ENCODE measurements around the gene ATP2A1. TPM values are rescaled to one million over a fixed set of nuclear protein-coding genes. Genes with fewer than 3 reads are reported as not detected.

ATP2A1 gene
- total RNA-seq, 2 donors from 2014 or later: 0.40 to 2.9 TPM

DNA sequence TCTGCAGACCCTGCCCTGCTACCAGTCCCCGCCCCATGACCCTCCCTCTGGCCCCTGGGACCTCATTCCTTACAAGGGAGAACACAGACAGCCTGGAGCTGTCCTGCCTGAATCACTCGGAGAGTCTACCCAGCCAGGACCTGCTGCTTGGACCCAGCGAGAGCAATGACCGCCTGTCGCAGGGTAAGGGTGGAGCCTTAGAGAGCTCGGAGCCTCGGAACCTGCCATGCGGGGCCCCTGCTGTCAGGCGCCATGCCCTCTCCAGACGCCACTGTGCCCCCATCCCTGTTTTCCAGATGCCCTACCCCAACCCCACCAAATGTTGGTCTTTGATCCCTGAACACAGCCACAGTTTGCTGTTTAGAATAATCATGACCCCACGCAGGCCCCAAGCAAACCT lies 9.1 kb upstream of the ATP2A1 start:
- no peaks in the 10 kb centered on the region for H3K9me3 ChIP-seq
- no peaks in the 10 kb centered on the region for H3K27me3 ChIP-seq
- H3K27ac ChIP-seq: no peak overlapping the region

DNA sequence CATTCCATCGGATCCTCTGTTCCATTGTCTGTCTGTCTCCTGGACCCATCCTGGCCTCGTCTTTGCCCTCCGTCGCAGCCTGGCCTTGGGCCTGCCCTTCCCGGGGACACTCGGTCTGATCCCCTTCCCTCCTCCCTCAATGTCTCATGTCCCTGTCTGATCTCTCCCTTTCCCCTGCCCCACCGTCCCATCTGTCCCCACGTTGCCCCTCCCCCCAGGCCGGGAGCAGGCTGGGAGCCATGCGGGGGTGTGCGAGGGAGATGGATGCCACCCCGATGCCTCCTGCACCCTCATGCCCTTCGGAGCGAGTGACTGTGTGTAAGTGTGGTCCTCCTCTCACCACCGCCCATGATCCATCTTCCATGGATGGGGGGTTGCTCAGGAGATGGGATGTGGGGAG lies 5.3 kb upstream of the ATP2A1 start:
- no peaks in the 10 kb centered on the region for H3K4me1 ChIP-seq
- H3K9ac ChIP-seq (ENCODE audit: low read depth in 2 of 2, low read length in 2 of 2): no peak overlapping the region
- DNase-seq: no peak
- TF ChIP-seq, protein P1, sequence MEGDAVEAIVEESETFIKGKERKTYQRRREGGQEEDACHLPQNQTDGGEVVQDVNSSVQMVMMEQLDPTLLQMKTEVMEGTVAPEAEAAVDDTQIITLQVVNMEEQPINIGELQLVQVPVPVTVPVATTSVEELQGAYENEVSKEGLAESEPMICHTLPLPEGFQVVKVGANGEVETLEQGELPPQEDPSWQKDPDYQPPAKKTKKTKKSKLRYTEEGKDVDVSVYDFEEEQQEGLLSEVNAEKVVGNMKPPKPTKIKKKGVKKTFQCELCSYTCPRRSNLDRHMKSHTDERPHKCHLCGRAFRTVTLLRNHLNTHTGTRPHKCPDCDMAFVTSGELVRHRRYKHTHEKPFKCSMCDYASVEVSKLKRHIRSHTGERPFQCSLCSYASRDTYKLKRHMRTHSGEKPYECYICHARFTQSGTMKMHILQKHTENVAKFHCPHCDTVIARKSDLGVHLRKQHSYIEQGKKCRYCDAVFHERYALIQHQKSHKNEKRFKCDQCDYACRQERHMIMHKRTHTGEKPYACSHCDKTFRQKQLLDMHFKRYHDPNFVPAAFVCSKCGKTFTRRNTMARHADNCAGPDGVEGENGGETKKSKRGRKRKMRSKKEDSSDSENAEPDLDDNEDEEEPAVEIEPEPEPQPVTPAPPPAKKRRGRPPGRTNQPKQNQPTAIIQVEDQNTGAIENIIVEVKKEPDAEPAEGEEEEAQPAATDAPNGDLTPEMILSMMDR (IDR thresholded peaks at IDR 0.05): no peak
- no peaks in the 10 kb centered on the region for H3K9me3 ChIP-seq
- H3K27ac ChIP-seq: no peak overlapping the region
- H3K36me3 ChIP-seq: peaks cover 11% of the 10 kb centered on the region
- intact Hi-C loops (cut with DNase I): loop anchor here (5.0 kb wide), 1 partner anchor 74 kb away; no protein-coding TSS in a partner anchor
- H3K27me3 ChIP-seq: no peaks in the 10 kb centered on the region
- H3K4me3 ChIP-seq: no peak overlapping the region

More for the DNA sequence above, 9.1 kb upstream of the ATP2A1 start:
- peaks cover 11% of the 10 kb centered on the region for H3K36me3 ChIP-seq
- TF ChIP-seq, protein P1 (IDR thresholded peaks at IDR 0.05): no peak
- no peak for DNase-seq
- intact Hi-C loops (cut with DNase I): no loop called here
- H3K9ac ChIP-seq (ENCODE audit: low read depth in 2 of 2, low read length in 2 of 2): no peak overlapping the region
- peaks cover 5% of the 10 kb centered on the region for H3K4me1 ChIP-seq
- no peak overlapping the region for H3K4me3 ChIP-seq

DNA sequence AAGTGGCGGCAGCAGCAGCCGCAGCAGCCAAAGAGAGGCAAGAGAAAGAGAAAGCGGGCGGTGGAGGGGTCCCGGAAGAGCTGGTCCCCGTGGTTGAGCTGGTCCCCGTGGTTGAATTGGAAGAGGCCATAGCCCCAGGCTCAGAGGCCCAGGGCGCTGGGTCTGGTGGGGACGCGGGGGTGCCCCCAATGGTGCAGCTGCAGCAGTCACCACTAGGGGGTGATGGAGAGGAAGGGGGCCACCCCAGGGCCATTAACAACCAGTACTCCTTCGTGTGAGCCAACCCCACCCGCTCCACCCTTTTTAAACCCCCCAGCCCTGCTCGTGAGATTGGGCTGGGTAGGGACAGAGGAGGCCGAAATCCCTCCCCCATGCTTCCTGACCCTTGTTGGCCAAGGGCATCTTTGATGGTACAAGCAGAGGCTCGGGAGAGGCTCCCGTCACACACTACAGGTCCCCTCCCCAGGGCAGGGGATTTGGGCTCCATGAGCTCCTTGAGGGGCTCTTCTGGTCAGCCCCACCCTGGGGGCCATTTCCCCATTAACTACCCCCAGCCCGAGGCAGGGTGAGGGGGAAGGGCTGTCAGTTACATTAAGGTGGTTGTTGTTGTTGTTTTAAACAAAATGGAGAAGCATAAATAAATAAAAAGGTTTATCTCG lies 4.6 kb upstream of the ATP2A1 start:
- Histone ChIP-seq H3K4me3 (no peak overlapping the region), H3K4me1 (no peaks in the 10 kb centered on the region), H3K27me3 (no peaks in the 10 kb centered on the region), H3K9me3 (no peaks in the 10 kb centered on the region), H3K9ac (ENCODE audit: low read depth in 2 of 2, low read length in 2 of 2) (no peak overlapping the region), H3K36me3 (peaks cover 6% of the 10 kb centered on the region), H3K27ac (no peak overlapping the region)
- TF ChIP-seq, protein P1 (IDR thresholded peaks at IDR 0.05): peak; percentile 70
- no peak for DNase-seq
- intact Hi-C loops (cut with DNase I): loop anchor here (5.0 kb wide), 1 partner anchor 74 kb away; no protein-coding TSS in a partner anchor

DNA sequence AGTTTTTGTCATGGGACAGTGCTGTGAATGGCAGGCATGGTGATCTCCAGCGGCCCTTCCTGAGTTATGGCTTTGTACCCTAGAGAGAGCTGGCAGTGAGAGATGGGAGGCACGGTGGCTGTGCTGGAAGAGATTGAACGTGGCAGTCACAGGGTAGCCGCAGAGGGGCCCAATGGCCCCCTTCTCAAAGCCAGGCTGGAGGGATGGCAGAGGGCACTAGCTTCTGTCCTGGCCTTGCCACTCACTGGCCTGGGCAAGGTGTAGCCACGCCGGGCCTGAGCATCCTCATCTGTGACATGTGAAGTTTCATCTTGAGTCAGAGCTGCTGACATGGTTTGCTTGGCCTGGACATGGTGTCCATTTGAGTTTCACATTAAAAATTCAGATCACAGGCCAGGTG lies 3.9 kb upstream of the ATP2A1 start:
- no peak for DNase-seq
- Histone ChIP-seq H3K4me3 (no peak overlapping the region), H3K27ac (no peak overlapping the region), H3K27me3 (no peaks in the 10 kb centered on the region), H3K4me1 (peaks cover 4% of the 10 kb centered on the region), H3K9ac (ENCODE audit: low read depth in 2 of 2, low read length in 2 of 2) (no peak overlapping the region), H3K36me3 (no peaks in the 10 kb centered on the region), H3K9me3 (no peaks in the 10 kb centered on the region)
- TF ChIP-seq, protein P1 (IDR thresholded peaks at IDR 0.05): no peak
- intact Hi-C loops (cut with DNase I): loop anchor here (5.0 kb wide), 1 partner anchor 73 kb away; no protein-coding TSS in a partner anchor

DNA sequence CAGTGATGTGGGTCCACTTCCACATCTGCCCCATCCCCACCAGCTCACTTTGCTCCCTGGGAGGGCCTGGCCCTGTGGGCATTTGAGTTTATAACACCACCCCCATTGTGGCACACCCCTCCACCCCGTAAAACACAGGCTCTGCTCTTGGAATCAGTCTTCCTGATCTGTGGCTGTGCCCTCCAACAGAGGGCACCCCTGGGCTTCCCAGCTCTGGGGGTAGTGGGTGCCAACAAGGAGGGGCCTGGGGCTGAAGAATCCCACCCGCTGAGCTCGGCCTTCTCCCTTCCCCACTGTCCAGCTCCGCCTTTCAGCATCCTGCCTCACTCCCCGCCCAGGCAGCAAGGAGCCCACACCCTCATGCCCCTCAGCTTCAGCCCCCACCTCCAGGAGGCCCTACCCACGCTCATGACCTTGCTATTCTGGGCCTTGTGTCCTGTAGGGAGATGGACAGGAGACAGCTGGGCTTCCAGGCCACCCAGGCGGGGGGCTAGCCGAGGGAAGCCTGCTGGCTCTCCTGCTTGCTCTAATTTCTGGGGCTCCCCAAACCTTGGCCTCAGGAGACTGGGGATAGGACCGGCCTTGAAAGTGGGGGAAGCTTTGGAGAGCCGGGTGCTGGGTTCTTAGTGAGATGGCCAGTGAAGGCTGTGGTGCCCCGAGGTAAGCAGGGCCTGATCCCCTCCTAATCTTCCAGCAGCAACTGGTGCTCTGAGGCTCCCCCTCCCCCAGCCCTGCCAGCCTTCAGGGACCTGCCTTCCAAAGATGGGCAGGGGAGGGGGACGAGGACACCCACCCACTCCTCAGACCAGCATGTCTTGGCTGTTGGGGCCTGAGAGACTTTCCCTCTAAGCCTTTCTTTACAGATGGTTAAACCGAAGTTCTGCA lies 2.9 kb upstream of the ATP2A1 start:
- H3K4me1 ChIP-seq: peaks cover 7% of the 10 kb centered on the region
- no peak for DNase-seq
- no peak overlapping the region for H3K9ac ChIP-seq (ENCODE audit: low read depth in 2 of 2, low read length in 2 of 2)
- intact Hi-C loops (cut with DNase I): no loop called here
- no peaks in the 10 kb centered on the region for H3K36me3 ChIP-seq
- no peaks in the 10 kb centered on the region for H3K27me3 ChIP-seq
- no peak overlapping the region for H3K4me3 ChIP-seq
- H3K9me3 ChIP-seq: no peaks in the 10 kb centered on the region
- H3K27ac ChIP-seq: no peak overlapping the region
- TF ChIP-seq, protein P1 (IDR thresholded peaks at IDR 0.05): no peak

All from colonic mucosa (tissue), 4 donors.